Left renal cortex interstitium (tissue), 4 donors: ENCODE measurements around the gene SRGAP2C. TPM values are rescaled to one million over a fixed set of nuclear protein-coding genes. Genes with fewer than 3 reads are reported as not detected.
"Not testable (repeated sequence)": the region's sequence is repeated elsewhere in the genome, so short reads cannot be mapped to it uniquely, and the experiment has no call there.

ENCODE experiments used
- DNase-seq, 4 donors: peaks; one replicate each; pipeline ENCODE4 v3.0.0-alpha.2; 2013; ENCODE audit warnings: low read depth in 4 of 4, low spot score in 2 of 4, missing footprints in 1 of 4
- polyA plus RNA-seq, 4 donors: library from polyadenylated mRNA; unstranded; fragments of 120-200 nt; gene quantifications; one replicate each; pipeline ENCODE4 v1.2.1, GENCODE V29; 2013; ENCODE audit not compliant: insufficient read length in 4 of 4

Gene SRGAP2C
- polyA plus RNA-seq, 4 donors: 16.1 to 23.3 (median 21.1) TPM

DNA sequence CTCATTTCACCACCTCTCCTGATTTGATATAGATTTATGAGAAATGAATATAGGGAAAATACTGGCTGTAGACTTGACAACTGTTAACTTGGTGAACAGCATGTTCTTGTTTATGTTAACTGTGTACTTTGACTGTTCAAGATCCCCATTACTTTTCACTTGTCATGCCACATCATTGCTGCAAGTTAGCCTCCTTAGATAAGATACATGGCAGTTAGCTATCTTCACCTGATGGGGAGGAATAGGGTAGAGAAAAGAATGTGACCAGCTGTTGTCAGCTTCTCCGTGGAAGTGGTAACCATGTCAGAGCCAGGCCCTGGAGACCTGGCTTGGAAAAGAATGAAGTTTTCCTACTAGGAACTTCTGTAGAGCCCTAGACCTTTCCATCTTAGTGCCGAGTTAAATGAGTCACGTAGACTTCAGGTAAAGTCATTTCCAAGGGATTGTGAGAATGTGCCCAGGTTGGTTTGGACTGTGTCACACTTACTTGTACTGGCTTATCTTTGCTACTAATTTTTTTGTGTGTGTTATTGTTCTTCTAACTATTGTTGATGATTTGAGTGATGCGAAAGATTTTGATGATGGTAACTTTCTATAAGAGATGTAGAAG is 41.6 kb downstream of the SRGAP2C start:
- DNase-seq: not testable (repeated sequence)

DNA sequence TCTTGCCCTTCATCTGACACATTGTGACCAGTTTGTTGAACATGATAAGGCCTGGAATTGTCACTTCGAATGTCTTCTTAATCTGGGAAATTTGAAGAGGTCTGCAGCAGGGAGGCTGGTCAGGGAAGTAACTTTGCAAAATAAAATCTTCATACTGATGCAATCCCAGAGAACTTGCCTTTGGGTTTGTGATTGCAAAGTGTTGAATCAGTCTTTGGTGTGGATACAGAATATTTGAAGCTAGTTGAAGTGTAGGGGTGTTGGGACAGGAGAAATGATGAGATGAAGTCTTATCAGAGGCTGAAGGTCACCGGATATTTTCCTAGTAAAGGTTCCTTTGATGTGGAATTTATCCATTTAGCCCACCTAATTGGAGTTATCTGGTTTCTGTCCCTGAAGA is 42.1 kb downstream of the SRGAP2C start:
- not testable (repeated sequence) for DNase-seq

DNA sequence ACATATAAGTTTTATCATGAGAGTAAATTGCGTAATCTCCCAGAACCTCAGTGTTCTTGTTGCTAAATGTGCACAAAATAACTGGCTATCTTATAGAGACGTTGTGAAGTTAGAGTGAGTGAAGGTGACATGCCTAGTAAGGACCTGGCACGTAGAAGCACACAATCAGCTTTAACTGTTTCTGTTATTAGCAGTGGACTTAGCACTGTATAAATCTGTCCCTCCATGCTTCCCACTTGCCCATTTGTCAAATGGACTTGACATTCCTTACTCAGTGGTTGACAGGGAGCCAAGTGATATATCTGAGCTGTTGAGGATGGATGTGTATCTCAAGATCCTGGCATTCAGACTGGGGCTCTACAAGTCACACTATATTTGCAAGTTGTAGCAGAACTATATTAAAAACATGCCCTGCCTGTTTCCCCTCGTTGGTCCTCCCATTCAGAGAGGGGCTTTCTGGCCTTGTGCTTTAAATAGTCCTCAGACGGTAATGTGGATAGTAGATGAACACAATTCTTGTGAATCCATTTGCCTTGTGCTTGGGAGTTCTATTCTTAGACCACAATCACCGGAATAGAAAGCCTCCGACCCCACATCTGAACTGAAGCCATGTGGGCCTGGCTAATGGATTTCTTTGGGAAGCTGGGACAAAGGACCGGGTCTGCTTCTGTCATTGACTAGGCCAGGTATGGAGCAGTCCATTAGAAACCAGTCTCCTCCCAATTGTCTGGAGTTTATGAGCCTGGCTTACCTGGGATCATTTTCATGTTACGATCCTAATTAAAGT is 43.0 kb downstream of the SRGAP2C start:
- DNase-seq: not testable (repeated sequence)

DNA sequence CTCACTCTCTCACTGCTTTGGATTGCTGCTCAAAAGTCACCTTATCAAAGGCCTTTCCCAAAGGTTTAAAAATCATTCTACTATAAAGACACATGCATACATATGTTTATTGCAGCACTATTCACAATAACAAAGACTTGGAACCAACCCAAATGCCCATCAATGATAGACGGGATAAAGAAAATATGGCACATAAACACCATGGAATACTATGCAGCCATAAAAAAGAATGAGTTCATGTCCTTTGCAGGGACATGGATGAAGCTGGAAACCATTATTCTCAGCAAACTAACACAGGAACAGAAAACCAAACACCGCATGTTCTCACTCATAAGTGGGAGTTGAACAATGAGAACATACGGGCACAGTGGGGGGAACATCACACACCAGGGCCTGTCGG is 45.9 kb downstream of the SRGAP2C start:
- not testable (repeated sequence) for DNase-seq

DNA sequence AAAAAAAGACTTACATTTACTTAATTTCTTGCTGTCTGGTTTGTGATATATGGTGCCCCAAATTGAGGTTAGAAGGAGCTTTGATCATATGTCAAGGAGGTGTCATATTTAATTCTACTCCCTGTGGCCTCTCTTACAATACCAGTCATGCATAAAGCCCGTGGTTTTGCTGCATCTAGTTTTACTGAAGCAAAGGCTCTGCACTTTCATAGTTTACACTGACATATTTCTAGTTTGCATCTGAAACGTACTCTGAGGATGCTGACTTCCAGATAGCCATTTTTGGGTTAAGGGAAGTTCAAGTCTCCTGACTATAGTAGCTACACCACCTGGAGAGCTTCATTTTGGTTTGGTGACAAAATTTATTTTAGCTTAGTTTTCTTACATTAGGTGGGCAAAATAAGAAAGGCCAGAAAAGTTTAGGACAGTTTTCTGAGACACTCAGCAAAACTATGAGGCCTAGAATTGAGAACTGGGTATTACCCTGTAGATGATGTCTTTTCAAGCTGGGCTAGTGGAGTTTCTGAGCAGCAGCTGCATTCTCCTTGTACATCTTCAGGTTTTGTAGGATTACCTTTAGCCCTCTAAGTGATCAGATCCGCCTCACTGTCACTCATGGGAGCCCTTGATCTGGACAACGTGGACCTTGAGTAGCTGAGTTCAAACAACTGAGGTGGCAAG is 47.8 kb downstream of the SRGAP2C start:
- DNase-seq: not testable (repeated sequence)

DNA sequence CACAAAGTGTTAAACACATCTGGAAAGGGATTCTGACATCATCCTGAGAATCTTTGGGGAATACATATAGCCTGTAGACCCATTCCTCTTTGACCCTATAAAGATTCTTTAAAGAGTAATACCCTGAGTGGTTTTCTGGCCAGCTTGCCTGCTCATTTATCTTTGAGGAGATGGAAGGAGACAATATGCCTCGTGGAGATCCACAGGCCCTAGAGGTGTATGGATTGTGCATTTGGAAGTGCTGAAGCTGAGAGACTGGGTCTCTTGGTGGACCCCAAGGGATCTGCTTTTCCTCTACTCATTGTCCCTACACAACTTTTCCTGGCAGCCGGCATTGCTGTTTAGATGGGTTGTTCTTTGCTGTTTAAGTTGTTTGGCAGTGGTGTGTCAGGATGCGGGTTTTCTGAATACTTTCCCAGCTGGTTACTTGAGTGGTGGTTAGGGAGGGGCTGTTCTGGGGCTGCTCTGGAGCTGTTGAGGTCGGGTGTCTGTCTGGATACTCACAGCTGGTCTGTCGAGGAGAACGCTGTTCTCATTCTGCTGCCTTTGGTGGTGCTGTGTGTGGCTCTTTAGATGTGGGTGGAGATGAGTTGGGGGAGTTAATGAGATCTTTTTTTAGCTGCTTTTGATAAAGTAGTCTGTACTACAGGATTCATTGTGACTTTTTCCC is 49.5 kb downstream of the SRGAP2C start:
- DNase-seq: not testable (repeated sequence)

DNA sequence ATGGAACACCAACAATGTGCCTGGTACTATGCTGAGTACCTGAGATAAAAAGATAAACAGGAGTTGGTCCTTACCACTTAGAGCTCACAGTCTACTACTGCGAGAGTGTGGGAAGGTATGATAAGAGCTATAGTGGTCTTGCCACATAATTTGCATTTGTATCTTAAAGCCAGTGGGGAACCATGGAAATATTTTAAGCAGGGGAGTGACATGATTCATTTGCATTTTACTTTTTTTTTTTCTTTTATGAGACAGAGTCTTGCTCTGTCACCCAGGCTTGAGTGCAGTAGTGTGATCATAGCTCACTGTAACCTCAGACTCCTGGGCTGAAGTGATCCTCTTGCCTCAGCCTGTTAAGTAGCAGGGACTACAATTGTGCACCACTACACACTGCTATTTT is 53.6 kb downstream of the SRGAP2C start:
- not testable (repeated sequence) for DNase-seq

DNA sequence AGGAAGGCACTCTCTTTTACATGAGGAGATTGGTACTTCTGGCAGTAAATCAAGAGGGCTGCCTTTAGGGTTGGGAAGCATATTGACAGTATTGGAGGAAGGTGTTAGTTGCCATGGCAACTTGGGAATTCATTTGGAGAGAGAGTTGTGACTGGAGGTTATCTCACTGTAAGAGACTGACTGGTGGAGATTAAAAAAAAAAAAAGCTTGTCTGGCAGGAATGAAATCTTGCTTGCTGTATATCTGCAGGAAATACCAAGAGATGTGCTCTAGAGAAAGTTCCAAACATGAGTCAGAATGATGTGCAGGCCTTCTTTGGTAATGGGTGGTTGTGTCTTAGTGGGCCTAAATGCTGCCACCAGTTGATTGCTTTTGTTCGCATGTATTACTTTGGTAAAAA is 59.1 kb downstream of the SRGAP2C start:
- DNase-seq: not testable (repeated sequence)

DNA sequence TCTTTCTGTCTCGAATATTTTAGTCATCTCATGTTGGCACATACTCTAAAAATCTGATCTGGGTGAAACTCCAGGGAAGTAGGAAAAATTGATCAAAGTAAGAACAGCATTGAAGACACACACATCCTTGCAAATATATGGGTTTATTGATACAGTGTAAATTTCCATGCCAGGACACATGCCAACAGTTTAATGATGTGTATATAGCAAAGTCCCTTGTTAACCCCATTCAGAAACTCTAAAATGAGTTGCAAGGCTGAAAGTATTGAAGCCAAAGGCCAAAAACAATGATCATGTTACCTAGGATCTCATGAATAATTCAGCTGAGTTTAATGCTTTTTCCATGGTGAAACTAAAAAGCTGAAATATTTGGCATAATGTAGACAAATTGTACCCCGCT is 61.6 kb downstream of the SRGAP2C start:
- DNase-seq: not testable (repeated sequence)

DNA sequence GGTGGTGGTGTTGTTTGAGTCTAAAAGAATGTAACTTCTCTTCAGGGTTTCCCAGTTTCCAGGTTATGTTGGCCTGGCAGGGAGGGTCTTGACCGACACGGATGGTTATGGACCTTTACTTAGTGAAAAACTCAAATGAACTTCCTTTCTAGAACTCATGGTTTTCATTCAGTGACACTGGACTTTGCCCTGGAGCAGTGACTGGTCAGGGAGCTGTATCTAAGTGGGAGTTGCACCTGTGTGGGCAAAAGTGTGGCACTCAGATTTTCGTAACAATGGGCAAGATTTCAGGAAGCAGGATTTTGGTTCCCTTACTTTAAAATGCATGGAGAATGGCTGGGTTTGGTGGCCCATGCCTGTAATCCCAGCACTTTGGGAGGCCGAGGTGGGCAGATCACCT is 67.9 kb downstream of the SRGAP2C start:
- not testable (repeated sequence) for DNase-seq

DNA sequence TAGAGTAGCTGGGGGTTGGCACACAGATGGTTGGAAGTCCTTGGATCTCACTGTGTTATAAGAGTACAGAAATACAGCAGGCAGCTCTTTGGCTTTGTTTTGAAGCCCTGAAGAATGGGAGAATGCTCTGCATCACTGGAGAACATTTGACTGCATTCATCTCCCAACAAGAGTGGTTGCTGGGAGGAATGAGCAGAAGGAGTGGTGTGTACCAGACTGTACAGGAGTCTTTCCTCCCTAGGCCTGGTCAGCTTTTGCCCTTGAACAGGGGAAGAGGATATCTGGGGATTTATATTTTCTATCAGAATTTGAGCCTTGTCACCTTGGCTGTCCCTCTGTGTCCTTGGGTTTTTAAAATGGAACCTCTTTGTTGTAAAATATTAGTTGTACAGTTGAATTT is 69.8 kb downstream of the SRGAP2C start:
- DNase-seq: not testable (repeated sequence)

DNA sequence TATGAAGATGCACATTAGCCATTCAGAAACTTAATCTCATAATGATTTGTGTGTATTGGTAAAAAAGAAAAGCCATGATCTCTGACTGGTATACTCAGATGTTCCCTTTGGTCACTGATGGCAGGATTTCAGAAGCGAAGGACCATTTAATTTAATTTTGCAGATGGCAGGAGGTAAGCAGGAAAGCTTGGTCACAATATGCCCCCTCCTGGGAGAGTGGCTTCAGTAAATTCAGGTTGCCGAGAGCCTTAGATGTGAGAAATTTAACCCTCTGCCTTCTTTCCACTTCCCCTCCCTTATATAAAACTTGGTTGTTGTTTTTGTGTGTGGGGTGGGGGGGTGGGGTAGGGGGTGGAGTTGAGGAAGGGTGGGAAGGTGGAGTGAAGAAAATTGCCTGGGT is 72.9 kb downstream of the SRGAP2C start:
- DNase-seq: not testable (repeated sequence)

DNA sequence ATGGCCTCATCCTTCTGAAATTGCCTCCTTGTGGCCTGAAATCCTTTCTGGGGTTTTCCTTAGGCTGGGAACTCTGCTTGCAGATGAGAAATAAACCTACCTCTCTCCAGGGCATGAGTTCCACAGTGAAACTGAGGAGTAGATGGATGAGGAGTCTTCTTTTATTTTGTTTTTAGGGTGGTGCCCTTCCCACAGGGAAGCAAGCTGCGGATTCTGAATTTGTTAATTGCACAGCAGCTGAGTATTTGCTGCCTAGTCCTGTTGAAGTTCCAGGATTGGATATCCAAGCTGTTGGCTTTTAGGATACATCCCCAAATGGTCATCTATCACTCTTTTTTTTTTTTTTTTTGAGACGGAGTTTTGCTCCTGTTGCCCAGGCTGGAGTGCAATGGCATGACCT is 73.4 kb downstream of the SRGAP2C start:
- DNase-seq: not testable (repeated sequence)

DNA sequence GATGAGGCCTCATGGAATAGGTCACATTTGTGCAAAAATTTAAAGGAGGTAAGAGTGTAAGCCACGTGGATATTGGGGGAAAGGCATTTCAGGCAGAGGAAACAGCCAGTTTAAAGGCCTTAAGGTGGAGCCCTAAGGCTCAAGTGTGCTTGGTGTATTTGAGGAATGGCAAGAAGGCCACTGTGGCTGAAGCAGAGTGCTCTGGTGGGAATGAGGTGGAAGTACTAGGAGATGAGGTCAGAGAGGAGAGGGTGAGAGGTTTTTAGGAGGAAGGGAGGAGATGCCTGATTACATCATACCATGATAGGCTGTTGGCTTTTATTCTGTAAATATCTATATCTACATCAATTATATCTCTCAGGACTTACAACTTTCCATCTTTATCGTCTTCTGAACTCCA is 75.4 kb downstream of the SRGAP2C start:
- DNase-seq: not testable (repeated sequence)

DNA sequence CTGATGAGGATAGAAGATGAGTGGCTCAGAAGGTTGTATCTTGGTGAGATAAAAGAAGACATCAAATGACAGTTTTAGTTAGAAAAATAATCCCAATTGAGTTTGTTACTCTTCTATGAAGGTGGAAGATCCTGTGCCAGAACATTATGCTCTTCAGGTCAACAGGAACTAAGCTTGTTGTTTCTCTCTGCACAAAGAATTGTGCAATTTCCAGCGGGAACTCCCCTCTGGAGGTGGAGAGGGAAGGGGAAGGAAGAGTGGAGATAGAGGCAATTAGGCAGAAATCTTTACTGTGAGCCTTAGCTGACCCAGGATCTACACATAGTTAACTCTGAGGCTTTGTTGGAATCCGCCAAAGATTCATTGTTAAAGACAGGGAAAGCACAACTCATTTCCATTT is 77.4 kb downstream of the SRGAP2C start:
- DNase-seq: not testable (repeated sequence)

DNA sequence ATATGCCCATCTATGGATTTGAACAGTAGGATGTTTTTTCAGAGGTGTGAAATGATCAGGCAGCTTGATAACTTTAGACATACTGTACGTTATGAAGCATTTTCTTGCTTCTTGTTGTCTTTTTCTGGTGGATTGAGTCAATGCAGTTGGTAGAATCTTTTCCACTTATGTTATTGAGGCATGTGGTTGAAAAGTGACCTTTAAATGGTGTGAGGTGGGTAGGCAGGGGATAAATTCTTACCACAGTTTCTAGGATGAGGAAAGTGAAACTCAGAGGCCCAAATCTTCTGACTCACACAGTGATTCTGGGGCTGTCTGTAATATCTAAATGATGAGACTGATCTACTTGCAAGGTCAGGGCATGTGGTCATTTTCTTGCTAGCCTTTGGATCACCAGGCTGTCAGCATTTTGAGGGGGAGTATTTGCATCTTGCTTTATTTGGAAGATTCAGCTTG is 79.0 kb downstream of the SRGAP2C start:
- DNase-seq: not testable (repeated sequence)

DNA sequence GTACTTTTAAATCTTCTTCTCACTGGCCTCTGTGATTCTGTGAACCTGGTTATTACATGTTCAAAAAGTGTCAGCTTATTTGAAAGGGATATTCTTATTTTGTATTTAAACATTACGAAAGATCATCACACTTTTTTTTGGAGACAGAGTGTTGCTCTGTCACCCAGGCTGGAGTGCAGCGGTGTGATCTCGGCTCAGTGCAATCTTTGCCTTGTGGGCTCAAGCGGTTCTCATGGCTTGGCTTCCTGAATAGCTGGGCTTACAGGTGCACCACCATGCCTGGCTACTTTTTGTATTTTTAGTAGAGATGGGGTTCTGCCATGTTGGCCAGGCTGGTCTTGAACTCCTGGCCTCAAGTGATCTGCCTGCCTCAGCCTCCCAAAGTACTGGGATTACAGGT is 82.3 kb downstream of the SRGAP2C start:
- not testable (repeated sequence) for DNase-seq

DNA sequence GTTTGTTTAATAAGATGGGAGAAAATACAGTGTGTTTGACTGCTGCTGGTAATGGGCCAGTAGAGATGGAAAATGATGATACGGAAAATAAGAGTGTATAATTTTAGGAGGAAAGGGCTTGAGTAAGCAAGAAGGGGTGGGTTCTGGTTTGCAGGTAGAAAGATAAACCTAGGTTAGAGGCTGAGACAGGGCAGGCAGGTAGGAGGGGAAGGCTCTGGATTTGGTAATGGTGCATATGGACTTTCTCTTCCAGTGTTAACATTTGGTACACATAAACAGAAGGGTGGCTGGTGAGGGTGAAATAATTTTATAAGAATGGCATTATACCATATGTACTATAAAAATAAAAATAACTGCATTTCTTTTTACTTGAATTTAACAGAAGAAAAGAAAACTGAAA is 84.5 kb downstream of the SRGAP2C start:
- DNase-seq: not testable (repeated sequence)

DNA sequence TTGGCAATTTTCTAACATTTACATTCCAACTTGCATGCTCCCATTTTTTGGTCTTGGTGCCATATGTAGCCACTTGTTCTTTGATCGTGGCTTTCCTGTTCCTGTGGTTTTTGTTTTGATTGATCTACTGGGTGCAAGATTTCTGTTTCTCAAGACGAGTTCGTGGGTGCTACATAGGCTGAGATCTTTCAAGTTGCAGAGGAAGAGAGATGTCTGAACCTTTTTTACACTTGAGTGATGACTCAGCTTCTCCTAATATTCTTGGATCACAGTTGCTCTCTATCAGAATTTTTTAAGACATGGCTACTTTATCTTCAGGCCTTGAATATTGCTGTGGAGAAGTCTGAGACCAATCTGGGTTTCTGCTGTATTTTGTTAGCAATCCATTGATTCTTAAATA is 85.2 kb downstream of the SRGAP2C start:
- not testable (repeated sequence) for DNase-seq

DNA sequence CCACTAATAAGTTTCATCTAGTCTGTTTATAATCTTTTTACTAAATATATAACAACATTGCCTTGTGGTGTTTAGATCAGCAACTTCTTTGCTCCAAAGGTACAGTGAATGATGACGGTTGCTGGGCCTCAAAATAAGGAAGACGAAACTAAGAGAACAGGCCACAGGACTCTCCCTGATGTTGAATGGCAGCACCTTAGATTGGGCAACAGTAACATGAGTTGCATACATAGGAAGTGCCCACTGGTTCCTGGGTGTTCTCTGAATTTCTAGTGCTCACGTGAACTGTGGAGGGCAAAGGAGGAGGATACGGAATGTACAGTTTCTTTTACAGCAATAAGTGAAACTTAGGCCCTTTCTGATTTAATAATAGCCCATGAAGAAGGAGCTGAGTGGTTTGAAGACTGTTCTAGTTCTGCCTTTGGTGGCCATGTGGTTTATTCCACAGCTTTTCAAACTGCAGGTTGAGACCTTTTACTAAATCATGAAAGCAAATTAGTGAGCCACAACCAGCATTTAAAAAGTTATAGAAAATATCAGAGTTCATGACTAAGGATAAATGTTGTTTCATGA is 86.5 kb downstream of the SRGAP2C start:
- DNase-seq: not testable (repeated sequence)
